Neural cell (in vitro differentiated cells): ENCODE results near the gene STRAP. TPM values are rescaled to one million over a fixed set of nuclear protein-coding genes. Genes with fewer than 3 reads are reported as not detected.

ENCODE experiments used
- H2AFZ ChIP-seq: fragments of 200-600, 300-800 bp; sonication (generic), shearing (Covaris generic); 2 replicates; pipeline ENCODE4 v1.6.0; 2014; ENCODE audit warnings: low read depth, mild to moderate bottlenecking, antibody characterized with exemption, low read length, moderate library complexity
- H3F3A ChIP-seq: fragments of 200-600 bp; shearing (Covaris generic); 2 replicates; pipeline ENCODE4 v1.6.1; 2016; ENCODE audit warnings: mild to moderate bottlenecking, moderate library complexity, mixed read lengths, antibody characterized with exemption, low read length; ENCODE audit not compliant: insufficient read depth, poor library complexity, severe bottlenecking
- H3K27ac ChIP-seq: fragments of 200-600, 300-800 bp; sonication (generic), shearing (Covaris generic); 2 replicates; pipeline ENCODE4 v1.5.1; 2014; ENCODE audit warnings: mild to moderate bottlenecking, low read length, moderate library complexity
- H3K27me3 ChIP-seq: fragments of 300-800, 200-600 bp; sonication (generic), shearing (Covaris generic); 2 replicates; pipeline ENCODE4 v1.6.0; 2014; ENCODE audit warnings: mild to moderate bottlenecking, low read depth, low read length, moderate library complexity; ENCODE audit not compliant: insufficient read depth
- H3K36me3 ChIP-seq: fragments of 300-800, 200-600 bp; sonication (generic), shearing (Covaris generic); 2 replicates; pipeline ENCODE4 v1.5.1; 2014; ENCODE audit warnings: mild to moderate bottlenecking, antibody characterized with exemption, low read length, moderate library complexity; ENCODE audit not compliant: insufficient read depth
- H3K4me2 ChIP-seq: fragments of 300-800, 200-600 bp; sonication (generic), shearing (Covaris generic); 2 replicates; pipeline ENCODE4 v1.6.0; 2014; ENCODE audit warnings: mild to moderate bottlenecking, low read length
- H3K4me3 ChIP-seq: fragments of 300-800, 200-600 bp; sonication (generic), shearing (Covaris generic); 2 replicates; pipeline ENCODE4 v1.5.1; 2014; ENCODE audit warnings: mild to moderate bottlenecking, low read length, moderate library complexity
- H3K79me2 ChIP-seq: fragments of 200-600 bp; shearing (Covaris generic); replicated peaks from 2 replicates; pipeline ENCODE4 v1.6.0; 2014; ENCODE audit warnings: mild to moderate bottlenecking, low read length, moderate library complexity; ENCODE audit not compliant: insufficient read depth
- H3K9ac ChIP-seq: fragments of 300-800, 200-600 bp; sonication (generic), shearing (Covaris generic); 2 replicates; pipeline ENCODE4 v1.6.1; 2016; ENCODE audit warnings: mild to moderate bottlenecking, low read length, mixed read lengths
- H3K9me2 ChIP-seq: fragments of 200-600 bp; shearing (Covaris generic); 2 replicates; pipeline ENCODE4 v1.6.1; 2016; ENCODE audit warnings: mild to moderate bottlenecking, low read length, mixed read lengths; ENCODE audit not compliant: insufficient read depth
- H3K9me3 ChIP-seq: fragments of 200-600, 300-800 bp; sonication (generic), shearing (Covaris generic); 2 replicates; pipeline ENCODE4 v1.6.1; 2016; ENCODE audit warnings: mild to moderate bottlenecking, mixed run types, low read length, moderate library complexity, mixed read lengths
- H4K20me1 ChIP-seq: fragments of 200-600 bp; shearing (Covaris generic); 2 replicates; pipeline ENCODE4 v1.6.1; 2016; ENCODE audit warnings: mild to moderate bottlenecking, mixed run types; ENCODE audit not compliant: insufficient read depth
- EP300 ChIP-seq: fragments of 450-650 bp; conservative IDR thresholded peaks from 2 replicates; pipeline ENCODE4 v1.6.1; 2014; ENCODE audit warnings: antibody characterized with exemption, mild to moderate bottlenecking, moderate library complexity; ENCODE audit not compliant: poor library complexity, severe bottlenecking
- EZH2 ChIP-seq: fragments of 200-600, 300-800 bp; shearing (Covaris generic), sonication (generic); IDR thresholded peaks from 2 replicates; pipeline ENCODE4 v1.6.1; 2014; ENCODE audit warnings: antibody characterized with exemption, low read length, borderline replicate concordance, mild to moderate bottlenecking; ENCODE audit not compliant: insufficient read depth, poor library complexity, severe bottlenecking
- MXI1 ChIP-seq: fragments of 450-650 bp; conservative IDR thresholded peaks from 2 replicates; pipeline ENCODE4 v1.6.1; 2014; ENCODE audit warnings: antibody characterized with exemption, mild to moderate bottlenecking; ENCODE audit not compliant: poor library complexity, severe bottlenecking
- POLR2AphosphoS5 ChIP-seq: IDR thresholded peaks from 2 replicates; pipeline ENCODE4 v1.6.1; 2012
- RAD21 ChIP-seq: fragments of 450-650 bp; conservative IDR thresholded peaks from 2 replicates; pipeline ENCODE4 v1.6.1; 2014; ENCODE audit warnings: antibody characterized with exemption, mild to moderate bottlenecking, moderate library complexity
- SMC3 ChIP-seq: fragments of 450-650 bp; conservative IDR thresholded peaks from 2 replicates; pipeline ENCODE4 v1.6.1; 2014; ENCODE audit warnings: antibody characterized with exemption, mild to moderate bottlenecking, moderate library complexity; ENCODE audit not compliant: poor library complexity
- TAF1 ChIP-seq: IDR thresholded peaks from 2 replicates; pipeline ENCODE4 v1.6.1; 2012; ENCODE audit warnings: low read depth
- polyA plus RNA-seq: library from polyadenylated mRNA; depleted of rRNA; stranded (reverse); fragments of >200 nt; gene quantifications from 2 replicates; pipeline ENCODE4 v1.2.3, GENCODE V29; 2014
- TF ChIP-seq, protein P1 (sequence below): fragments of 450-650 bp; IDR thresholded peaks from 2 replicates; pipeline ENCODE4 v1.5.1; 2014; ENCODE audit warnings: antibody characterized with exemption, mild to moderate bottlenecking, moderate library complexity; ENCODE audit not compliant: poor library complexity, severe bottlenecking
- TF ChIP-seq, protein P2 (sequence below): IDR thresholded peaks from 2 replicates; pipeline ENCODE4 v1.6.1; 2012; ENCODE audit warnings: borderline replicate concordance

The STRAP gene
- polyA plus RNA-seq, 1 donor from 2014 or later = 213 TPM

DNA sequence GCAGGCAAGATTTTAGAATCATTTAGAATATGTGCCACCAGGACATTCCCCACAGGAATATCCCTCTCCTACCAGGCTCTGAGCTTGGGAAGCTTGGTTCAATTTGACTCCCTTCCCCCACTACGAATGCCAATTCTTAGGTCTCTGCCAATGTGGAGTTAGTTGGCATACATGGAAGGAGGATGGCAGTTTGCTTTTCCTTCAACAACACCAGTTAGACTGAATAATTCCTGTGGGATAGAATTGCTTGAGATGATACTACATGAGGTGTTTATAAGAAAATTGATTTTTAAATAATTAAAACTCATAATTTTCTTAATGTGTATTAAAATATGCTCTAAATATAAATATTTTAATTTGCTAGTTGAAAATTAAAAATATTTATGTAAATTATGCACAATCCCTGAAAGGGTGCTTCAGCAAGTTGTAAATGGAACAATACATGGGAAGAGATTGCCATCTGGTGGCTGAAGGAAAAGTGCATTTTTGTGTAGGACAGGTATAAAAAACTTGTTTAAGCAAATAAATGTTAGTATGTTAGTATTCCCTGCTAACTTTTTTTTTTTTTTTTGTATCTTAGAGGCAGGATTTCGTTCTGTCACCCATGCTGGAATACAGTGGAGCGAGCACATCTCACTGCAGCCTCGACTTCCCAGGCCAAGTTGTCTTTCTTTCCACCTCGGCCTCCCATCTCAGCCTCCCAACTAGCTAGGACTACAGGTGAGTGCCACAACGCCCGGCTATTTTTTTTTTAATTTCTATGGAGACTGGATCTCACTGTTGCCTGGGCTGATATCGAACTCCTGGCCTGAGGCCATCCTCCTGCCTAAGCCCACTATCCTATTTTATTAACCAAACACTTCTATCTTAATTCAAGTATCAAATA is 25.8 kb upstream of the STRAP start:
- H3K4me3 ChIP-seq = no peak overlapping the region
- no peaks in the 10 kb centered on the region for H4K20me1 ChIP-seq
- H3K9me2 ChIP-seq = no peaks in the 10 kb centered on the region
- no peaks in the 10 kb centered on the region for H3K27me3 ChIP-seq
- no peak overlapping the region for H2AFZ ChIP-seq
- no peak overlapping the region for H3K27ac ChIP-seq
- no peaks in the 10 kb centered on the region for H3K9me3 ChIP-seq
- no peaks in the 10 kb centered on the region for H3F3A ChIP-seq
- no peak for TF ChIP-seq EZH2
- TF ChIP-seq, protein P1, sequence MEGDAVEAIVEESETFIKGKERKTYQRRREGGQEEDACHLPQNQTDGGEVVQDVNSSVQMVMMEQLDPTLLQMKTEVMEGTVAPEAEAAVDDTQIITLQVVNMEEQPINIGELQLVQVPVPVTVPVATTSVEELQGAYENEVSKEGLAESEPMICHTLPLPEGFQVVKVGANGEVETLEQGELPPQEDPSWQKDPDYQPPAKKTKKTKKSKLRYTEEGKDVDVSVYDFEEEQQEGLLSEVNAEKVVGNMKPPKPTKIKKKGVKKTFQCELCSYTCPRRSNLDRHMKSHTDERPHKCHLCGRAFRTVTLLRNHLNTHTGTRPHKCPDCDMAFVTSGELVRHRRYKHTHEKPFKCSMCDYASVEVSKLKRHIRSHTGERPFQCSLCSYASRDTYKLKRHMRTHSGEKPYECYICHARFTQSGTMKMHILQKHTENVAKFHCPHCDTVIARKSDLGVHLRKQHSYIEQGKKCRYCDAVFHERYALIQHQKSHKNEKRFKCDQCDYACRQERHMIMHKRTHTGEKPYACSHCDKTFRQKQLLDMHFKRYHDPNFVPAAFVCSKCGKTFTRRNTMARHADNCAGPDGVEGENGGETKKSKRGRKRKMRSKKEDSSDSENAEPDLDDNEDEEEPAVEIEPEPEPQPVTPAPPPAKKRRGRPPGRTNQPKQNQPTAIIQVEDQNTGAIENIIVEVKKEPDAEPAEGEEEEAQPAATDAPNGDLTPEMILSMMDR = peak; percentile 87
- TF ChIP-seq TAF1 = no peak
- peak; percentile 93 for TF ChIP-seq RAD21
- TF ChIP-seq MXI1 = no peak
- TF ChIP-seq, protein P2, sequence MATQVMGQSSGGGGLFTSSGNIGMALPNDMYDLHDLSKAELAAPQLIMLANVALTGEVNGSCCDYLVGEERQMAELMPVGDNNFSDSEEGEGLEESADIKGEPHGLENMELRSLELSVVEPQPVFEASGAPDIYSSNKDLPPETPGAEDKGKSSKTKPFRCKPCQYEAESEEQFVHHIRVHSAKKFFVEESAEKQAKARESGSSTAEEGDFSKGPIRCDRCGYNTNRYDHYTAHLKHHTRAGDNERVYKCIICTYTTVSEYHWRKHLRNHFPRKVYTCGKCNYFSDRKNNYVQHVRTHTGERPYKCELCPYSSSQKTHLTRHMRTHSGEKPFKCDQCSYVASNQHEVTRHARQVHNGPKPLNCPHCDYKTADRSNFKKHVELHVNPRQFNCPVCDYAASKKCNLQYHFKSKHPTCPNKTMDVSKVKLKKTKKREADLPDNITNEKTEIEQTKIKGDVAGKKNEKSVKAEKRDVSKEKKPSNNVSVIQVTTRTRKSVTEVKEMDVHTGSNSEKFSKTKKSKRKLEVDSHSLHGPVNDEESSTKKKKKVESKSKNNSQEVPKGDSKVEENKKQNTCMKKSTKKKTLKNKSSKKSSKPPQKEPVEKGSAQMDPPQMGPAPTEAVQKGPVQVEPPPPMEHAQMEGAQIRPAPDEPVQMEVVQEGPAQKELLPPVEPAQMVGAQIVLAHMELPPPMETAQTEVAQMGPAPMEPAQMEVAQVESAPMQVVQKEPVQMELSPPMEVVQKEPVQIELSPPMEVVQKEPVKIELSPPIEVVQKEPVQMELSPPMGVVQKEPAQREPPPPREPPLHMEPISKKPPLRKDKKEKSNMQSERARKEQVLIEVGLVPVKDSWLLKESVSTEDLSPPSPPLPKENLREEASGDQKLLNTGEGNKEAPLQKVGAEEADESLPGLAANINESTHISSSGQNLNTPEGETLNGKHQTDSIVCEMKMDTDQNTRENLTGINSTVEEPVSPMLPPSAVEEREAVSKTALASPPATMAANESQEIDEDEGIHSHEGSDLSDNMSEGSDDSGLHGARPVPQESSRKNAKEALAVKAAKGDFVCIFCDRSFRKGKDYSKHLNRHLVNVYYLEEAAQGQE = no peak
- TF ChIP-seq EP300 = no peak
- peak; percentile 95 for TF ChIP-seq SMC3
- TF ChIP-seq POLR2AphosphoS5 = no peak
- no peaks in the 10 kb centered on the region for H3K79me2 ChIP-seq
- H3K36me3 ChIP-seq = no peaks in the 10 kb centered on the region
- H3K4me2 ChIP-seq = no peak overlapping the region
- no peak overlapping the region for H3K9ac ChIP-seq

DNA sequence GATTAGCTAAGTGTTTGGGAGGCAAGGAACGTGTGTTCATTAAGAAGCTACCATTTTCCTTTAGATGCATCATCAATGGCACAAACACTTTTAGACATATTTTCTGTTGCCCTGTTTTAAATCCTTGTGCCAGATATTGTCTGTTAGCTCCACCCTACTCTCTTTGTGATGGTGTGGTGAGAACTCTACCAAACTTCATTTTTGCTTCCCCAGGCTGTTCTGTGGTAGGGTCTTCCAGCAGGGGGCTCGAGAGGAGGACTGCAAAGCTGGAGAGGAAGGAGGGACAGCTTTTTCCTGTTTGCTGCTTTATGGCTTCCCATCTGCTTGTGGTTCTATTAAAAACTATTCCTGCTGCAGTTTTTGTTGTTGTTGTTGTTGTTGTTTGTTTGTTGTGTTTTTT is 23.8 kb upstream of the STRAP start:
- H3K27ac ChIP-seq = no peak overlapping the region
- no peaks in the 10 kb centered on the region for H3K9me2 ChIP-seq
- TF ChIP-seq EP300 = no peak
- TF ChIP-seq SMC3 = no peak
- no peak for TF ChIP-seq TAF1
- TF ChIP-seq POLR2AphosphoS5 = no peak
- no peak for TF ChIP-seq MXI1
- TF ChIP-seq, protein P1 = no peak
- TF ChIP-seq EZH2 = no peak
- TF ChIP-seq RAD21 = no peak
- TF ChIP-seq, protein P2 = no peak
- no peak overlapping the region for H3K4me3 ChIP-seq
- no peak overlapping the region for H3K4me2 ChIP-seq
- no peaks in the 10 kb centered on the region for H3K27me3 ChIP-seq
- H3K36me3 ChIP-seq = no peaks in the 10 kb centered on the region
- H3K9me3 ChIP-seq = no peaks in the 10 kb centered on the region
- no peaks in the 10 kb centered on the region for H3F3A ChIP-seq
- no peak overlapping the region for H3K9ac ChIP-seq
- no peaks in the 10 kb centered on the region for H3K79me2 ChIP-seq
- H4K20me1 ChIP-seq = no peaks in the 10 kb centered on the region
- H2AFZ ChIP-seq = no peak overlapping the region
